Colonic mucosa (tissue), 4 donors: ENCODE data around the gene SLC38A10. TPM values are rescaled to one million over a fixed set of nuclear protein-coding genes. Genes with fewer than 3 reads are reported as not detected.

ENCODE experiments used
- DNase-seq: peaks from one replicate; pipeline ENCODE4 v3.0.0-alpha.2; 2020
- H3K27ac ChIP-seq: fragments of 200-600 bp; one replicate; pipeline ENCODE4 v1.8.0; 2021
- H3K27me3 ChIP-seq: fragments of 200-600 bp; one replicate; pipeline ENCODE4 v1.8.0; 2021
- H3K36me3 ChIP-seq: fragments of 200-600 bp; one replicate; pipeline ENCODE4 v1.8.0; 2021
- H3K4me1 ChIP-seq: fragments of 200-600 bp; one replicate; pipeline ENCODE4 v1.8.0; 2021; ENCODE audit warnings: mild to moderate bottlenecking
- H3K4me3 ChIP-seq: fragments of 200-600 bp; one replicate; pipeline ENCODE4 v1.8.0; 2021
- H3K9ac ChIP-seq, 2 donors: one replicate each; pipeline ENCODE4 v1.7.0; 2013; ENCODE audit warnings: control low read depth in 2 of 2, low read depth in 2 of 2, low read length in 2 of 2
- H3K9me3 ChIP-seq: fragments of 200-600 bp; one replicate; pipeline ENCODE4 v1.8.0; 2021
- intact Hi-C: fragments of 100-400 bp; cut with DNase I; formaldehyde crosslinking; loops from one replicate; pipeline ENCODE4 v1.14.1; 2022
- total RNA-seq, 2 donors: library from RNA; stranded (reverse); fragmentation: NEBNext Ultra II Directional in 1 of 2; extraction: Animal tissue kit (Norgen Biotek cat#: 25700) in 1 of 2; gene quantifications; one replicate each; pipeline ENCODE4 v1.2.1, GENCODE V29; 2021
- TF ChIP-seq, protein P1 (sequence below): fragments of 200-600 bp; IDR thresholded peaks from one replicate; pipeline ENCODE4 v1.8.0; 2022; ENCODE audit warnings: antibody characterized with exemption, mild to moderate bottlenecking
- donor health status: healthy.
- donor health status: DM: no; HTN: no; CAD: no.
- donor health status: DM: no; HTN: no; CAD: no.

Gene SLC38A10
- total RNA-seq, 2 donors from 2014 or later, result 67.5 to 139 TPM

GRCh38 chr17:81282141-81282540 is 13.0 kb downstream of the SLC38A10 start:
- Histone ChIP-seq H3K9ac (no peak overlapping the region), H3K4me3 (no peak overlapping the region), H3K27me3 (no peaks in the 10 kb centered on the region), H3K36me3 (peaks cover 9% of the 10 kb centered on the region), H3K27ac (no peak overlapping the region), H3K9me3 (no peaks in the 10 kb centered on the region), H3K4me1 (peaks cover 6% of the 10 kb centered on the region)
- no peak for DNase-seq
- TF ChIP-seq, protein P1, sequence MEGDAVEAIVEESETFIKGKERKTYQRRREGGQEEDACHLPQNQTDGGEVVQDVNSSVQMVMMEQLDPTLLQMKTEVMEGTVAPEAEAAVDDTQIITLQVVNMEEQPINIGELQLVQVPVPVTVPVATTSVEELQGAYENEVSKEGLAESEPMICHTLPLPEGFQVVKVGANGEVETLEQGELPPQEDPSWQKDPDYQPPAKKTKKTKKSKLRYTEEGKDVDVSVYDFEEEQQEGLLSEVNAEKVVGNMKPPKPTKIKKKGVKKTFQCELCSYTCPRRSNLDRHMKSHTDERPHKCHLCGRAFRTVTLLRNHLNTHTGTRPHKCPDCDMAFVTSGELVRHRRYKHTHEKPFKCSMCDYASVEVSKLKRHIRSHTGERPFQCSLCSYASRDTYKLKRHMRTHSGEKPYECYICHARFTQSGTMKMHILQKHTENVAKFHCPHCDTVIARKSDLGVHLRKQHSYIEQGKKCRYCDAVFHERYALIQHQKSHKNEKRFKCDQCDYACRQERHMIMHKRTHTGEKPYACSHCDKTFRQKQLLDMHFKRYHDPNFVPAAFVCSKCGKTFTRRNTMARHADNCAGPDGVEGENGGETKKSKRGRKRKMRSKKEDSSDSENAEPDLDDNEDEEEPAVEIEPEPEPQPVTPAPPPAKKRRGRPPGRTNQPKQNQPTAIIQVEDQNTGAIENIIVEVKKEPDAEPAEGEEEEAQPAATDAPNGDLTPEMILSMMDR, result no peak
- intact Hi-C loops, result no loop called here

GRCh38 chr17:81280571-81280970 is 14.5 kb downstream of the SLC38A10 start:
- intact Hi-C loops, result no loop called here
- H3K27ac ChIP-seq, result no peak overlapping the region
- H3K4me3 ChIP-seq, result no peak overlapping the region
- TF ChIP-seq, protein P1, result no peak
- DNase-seq, result no peak
- H3K36me3 ChIP-seq, result peaks cover 16% of the 10 kb centered on the region
- no peaks in the 10 kb centered on the region for H3K9me3 ChIP-seq
- no peaks in the 10 kb centered on the region for H3K27me3 ChIP-seq
- no peak overlapping the region for H3K9ac ChIP-seq
- peaks cover 8% of the 10 kb centered on the region for H3K4me1 ChIP-seq

- H3K9me3 ChIP-seq, result no peaks in the 10 kb centered on the region
- H3K27me3 ChIP-seq, result no peaks in the 10 kb centered on the region
- H3K36me3 ChIP-seq, result peaks cover 16% of the 10 kb centered on the region
- no peak overlapping the region for H3K9ac ChIP-seq
- H3K4me1 ChIP-seq, result peaks cover 8% of the 10 kb centered on the region
- TF ChIP-seq, protein P1, result no peak
- no peak for DNase-seq
- H3K4me3 ChIP-seq, result no peak overlapping the region
- intact Hi-C loops, result no loop called here
- no peak overlapping the region for H3K27ac ChIP-seq
Measured at GRCh38 chr17:81279278-81280275, 15.5 kb downstream of the SLC38A10 start.

GRCh38 chr17:81278831-81279230 is 16.3 kb downstream of the SLC38A10 start:
- DNase-seq, result no peak
- Histone ChIP-seq H3K36me3 (peaks cover 16% of the 10 kb centered on the region), H3K4me3 (no peak overlapping the region)

DNA sequence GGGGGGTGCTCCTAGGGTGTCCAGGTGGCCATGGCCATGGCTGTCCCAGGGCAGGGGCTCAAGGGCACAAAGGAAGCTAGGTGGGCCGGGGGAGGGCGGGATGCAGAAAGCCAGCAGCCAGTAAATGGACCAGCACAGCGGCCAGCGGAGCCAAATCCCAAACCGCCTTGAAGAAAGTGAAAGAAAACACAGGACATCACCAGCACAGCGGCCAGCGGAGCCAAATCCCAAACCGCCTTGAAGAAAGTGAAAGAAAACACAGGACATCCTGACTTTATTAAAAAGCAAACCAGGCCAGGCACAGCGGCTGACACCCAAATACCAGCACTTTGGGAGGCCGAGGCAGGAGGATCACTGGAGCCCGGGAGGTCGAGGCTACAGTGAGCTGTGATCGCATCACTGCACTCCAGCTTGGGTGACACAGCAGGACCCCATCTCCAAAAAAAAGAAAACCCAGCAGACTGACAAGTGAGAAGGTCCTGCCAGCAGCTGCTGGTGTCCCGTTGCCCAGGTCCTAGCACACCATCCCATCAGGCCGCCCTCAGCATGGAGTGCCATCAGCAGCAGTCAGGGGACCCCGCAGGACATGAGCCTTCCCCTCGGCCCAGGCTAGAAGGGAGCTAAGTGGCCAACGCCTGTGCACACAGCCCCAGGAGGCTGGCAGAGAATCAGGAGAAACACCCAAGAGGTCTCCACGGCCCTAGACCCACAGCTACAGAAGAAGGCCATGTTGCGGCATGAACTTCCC is 17.0 kb downstream of the SLC38A10 start:
- H3K36me3 ChIP-seq, result peaks cover 22% of the 10 kb centered on the region
- H3K27ac ChIP-seq, result peak overlapping the region; percentile 53
- TF ChIP-seq, protein P1, result no peak
- H3K4me3 ChIP-seq, result no peak overlapping the region
- intact Hi-C loops, result no loop called here
- H3K4me1 ChIP-seq, result peaks cover 8% of the 10 kb centered on the region
- no peaks in the 10 kb centered on the region for H3K27me3 ChIP-seq
- DNase-seq, result no peak
- H3K9ac ChIP-seq, result peak overlapping the region in 1 of 2 donors; percentile 2
- H3K9me3 ChIP-seq, result no peaks in the 10 kb centered on the region

More at GRCh38 chr17:81278831-81279230, 16.3 kb downstream of the SLC38A10 start:
- Histone ChIP-seq H3K27ac (no peak overlapping the region), H3K9me3 (no peaks in the 10 kb centered on the region), H3K27me3 (no peaks in the 10 kb centered on the region), H3K9ac (no peak overlapping the region), H3K4me1 (peaks cover 8% of the 10 kb centered on the region)
- intact Hi-C loops, result no loop called here
- TF ChIP-seq, protein P1, result no peak
